Measurements from ENCODE around the gene OR51A4.
"Not testable (repeated sequence)": the region's sequence is repeated elsewhere in the genome, so short reads cannot be mapped to it uniquely, and the experiment has no call there.

- not testable (repeated sequence) for TF ChIP-seq CTCF (IDR thresholded peaks at IDR 0.05; ENCODE audit: low read depth, low read length); MAX (IDR thresholded peaks at IDR 0.05; ENCODE audit: low read depth, low read length); POLR2A (IDR thresholded peaks at IDR 0.05; ENCODE audit: extremely low read depth, insufficient read length); MYC (IDR thresholded peaks at IDR 0.05; ENCODE audit: low read depth, low read length)
These were observed 8.2 kb upstream of the OR51A4 start, which contains the start of gene OR51A2 for GRCh38 chr11:4955613-4956012.
